Measurements from ENCODE around the gene TBC1D2B. TPM values are rescaled to one million over a fixed set of nuclear protein-coding genes. Genes with fewer than 3 reads are reported as not detected.
"Not testable (repeated sequence)": the region's sequence is repeated elsewhere in the genome, so short reads cannot be mapped to it uniquely, and the experiment has no call there.

TBC1D2B gene
- total RNA-seq, 1 experiment from 2014 or later, result 17.6 TPM

GRCh38 chr15:77972706-77973105 is 104.8 kb downstream of the TBC1D2B start:
- H3K4me2 ChIP-seq (ENCODE audit: insufficient read depth, insufficient read length, low read length); H3K4me3 Mint-ChIP-seq; H3K9me3 Mint-ChIP-seq; H2AK5ac ChIP-seq (ENCODE audit: insufficient read length, low read length); H2BK12ac ChIP-seq (ENCODE audit: insufficient read length, low read depth, low read length); H3K27ac Mint-ChIP-seq; H4K20me1 ChIP-seq (ENCODE audit: control insufficient read depth, insufficient read depth, insufficient read length); H4K8ac ChIP-seq (replicated peaks; ENCODE audit: insufficient read length, low read depth, low read length); H3K4me1 Mint-ChIP-seq; H2BK20ac ChIP-seq (ENCODE audit: low read depth, low read length, poor library complexity, severe bottlenecking); H3T11ph ChIP-seq (ENCODE audit: low read length); H3K9ac ChIP-seq (ENCODE audit: extremely low read depth, insufficient read length, low read length); H3K56ac ChIP-seq (ENCODE audit: insufficient read length, low read depth, low read length); H3K36me3 Mint-ChIP-seq (ENCODE audit: insufficient read depth in 1 of 3, low read depth in 3 of 3); H3K23ac ChIP-seq (ENCODE audit: insufficient read length, low read depth, low read length); H3K23me2 ChIP-seq (ENCODE audit: insufficient read length, low read depth, low read length, poor library complexity, severe bottlenecking); H3K27me3 Mint-ChIP-seq (ENCODE audit: low read depth); H3K14ac ChIP-seq (ENCODE audit: insufficient read depth, low read length); DNase-seq; H2BK15ac ChIP-seq (ENCODE audit: low read depth, low read length); H3K79me2 ChIP-seq (ENCODE audit: insufficient read depth, low read length); H3K4ac ChIP-seq (ENCODE audit: low read depth, low read length); H4K91ac ChIP-seq (ENCODE audit: insufficient read length, low read depth, low read length); H2BK120ac ChIP-seq (ENCODE audit: low read depth, low read length, poor library complexity, severe bottlenecking); H3K27ac ChIP-seq (ENCODE audit: insufficient read length, low read depth, low read length); H3K79me1 ChIP-seq (ENCODE audit: insufficient read depth, low read depth, low read length, poor library complexity, severe bottlenecking); H4K5ac ChIP-seq (ENCODE audit: insufficient read length, low read depth, low read length); H3K4me1 ChIP-seq (ENCODE audit: insufficient read depth, low read length); H2AFZ ChIP-seq (ENCODE audit: low read length); H2BK5ac ChIP-seq (ENCODE audit: insufficient read length, low read length); H3K18ac ChIP-seq (ENCODE audit: insufficient read length, low read depth, low read length); H3K9me3 ChIP-seq (ENCODE audit: control insufficient read depth, low read depth, low read length); H3K27me3 ChIP-seq (ENCODE audit: insufficient read depth, low read length): not testable (repeated sequence)
- no CpG with 5 or more reads among the region's 6 CpGs for WGBS (ENCODE audit: extremely low coverage, insufficient read length, low lambda C conversion rate)

GRCh38 chr15:77971875-77972274 is 105.6 kb downstream of the TBC1D2B start:
- H3T11ph ChIP-seq (ENCODE audit: low read length); H3K4me3 Mint-ChIP-seq; H4K8ac ChIP-seq (replicated peaks; ENCODE audit: insufficient read length, low read depth, low read length); H3K79me2 ChIP-seq (ENCODE audit: insufficient read depth, low read length); H3K79me1 ChIP-seq (ENCODE audit: insufficient read depth, low read depth, low read length, poor library complexity, severe bottlenecking); H3K4me2 ChIP-seq (ENCODE audit: insufficient read depth, insufficient read length, low read length); H2BK5ac ChIP-seq (ENCODE audit: insufficient read length, low read length); H2BK20ac ChIP-seq (ENCODE audit: low read depth, low read length, poor library complexity, severe bottlenecking); H3K23me2 ChIP-seq (ENCODE audit: insufficient read length, low read depth, low read length, poor library complexity, severe bottlenecking); H3K23ac ChIP-seq (ENCODE audit: insufficient read length, low read depth, low read length); H3K14ac ChIP-seq (ENCODE audit: insufficient read depth, low read length); H3K4me1 ChIP-seq (ENCODE audit: insufficient read depth, low read length); H4K91ac ChIP-seq (ENCODE audit: insufficient read length, low read depth, low read length); H4K20me1 ChIP-seq (ENCODE audit: control insufficient read depth, insufficient read depth, insufficient read length); H3K18ac ChIP-seq (ENCODE audit: insufficient read length, low read depth, low read length); H3K56ac ChIP-seq (ENCODE audit: insufficient read length, low read depth, low read length); H2BK15ac ChIP-seq (ENCODE audit: low read depth, low read length); H3K27ac ChIP-seq (ENCODE audit: insufficient read length, low read depth, low read length); H3K27me3 ChIP-seq (ENCODE audit: insufficient read depth, low read length); H3K36me3 Mint-ChIP-seq (ENCODE audit: insufficient read depth in 1 of 3, low read depth in 3 of 3); H3K9me3 ChIP-seq (ENCODE audit: control insufficient read depth, low read depth, low read length); H3K9ac ChIP-seq (ENCODE audit: extremely low read depth, insufficient read length, low read length); H4K5ac ChIP-seq (ENCODE audit: insufficient read length, low read depth, low read length); H3K4me1 Mint-ChIP-seq; DNase-seq; H2AFZ ChIP-seq (ENCODE audit: low read length); H3K4ac ChIP-seq (ENCODE audit: low read depth, low read length); H3K27me3 Mint-ChIP-seq (ENCODE audit: low read depth); H2BK12ac ChIP-seq (ENCODE audit: insufficient read length, low read depth, low read length); H3K9me3 Mint-ChIP-seq; H2AK5ac ChIP-seq (ENCODE audit: insufficient read length, low read length); H2BK120ac ChIP-seq (ENCODE audit: low read depth, low read length, poor library complexity, severe bottlenecking): not testable (repeated sequence)
- WGBS (ENCODE audit: extremely low coverage, insufficient read length, low lambda C conversion rate), result no CpG with 5 or more reads among the region's 7 CpGs
- 0 out of 7 replicates have a peak overlapping the region, but pooled peaks of 1 of the 3 experiments have one; percentile 80 for H3K27ac Mint-ChIP-seq

Data from H9 (cell line).